Stimulated activated CD4-positive, alpha-beta T cell treated with anti-CD3 and anti-CD28 coated beads, TNF-alpha, amount 100 ng/mL, for 4 hours (primary cell): ENCODE results near the gene PLEKHG5.

Experiments used
- DNase-seq, 3 experiments: peaks; one replicate each; pipeline ENCODE4 v3.0.0-alpha.2; 2020; ENCODE audit warnings: low read depth in 3 of 3

PLEKHG5 gene, protein sequence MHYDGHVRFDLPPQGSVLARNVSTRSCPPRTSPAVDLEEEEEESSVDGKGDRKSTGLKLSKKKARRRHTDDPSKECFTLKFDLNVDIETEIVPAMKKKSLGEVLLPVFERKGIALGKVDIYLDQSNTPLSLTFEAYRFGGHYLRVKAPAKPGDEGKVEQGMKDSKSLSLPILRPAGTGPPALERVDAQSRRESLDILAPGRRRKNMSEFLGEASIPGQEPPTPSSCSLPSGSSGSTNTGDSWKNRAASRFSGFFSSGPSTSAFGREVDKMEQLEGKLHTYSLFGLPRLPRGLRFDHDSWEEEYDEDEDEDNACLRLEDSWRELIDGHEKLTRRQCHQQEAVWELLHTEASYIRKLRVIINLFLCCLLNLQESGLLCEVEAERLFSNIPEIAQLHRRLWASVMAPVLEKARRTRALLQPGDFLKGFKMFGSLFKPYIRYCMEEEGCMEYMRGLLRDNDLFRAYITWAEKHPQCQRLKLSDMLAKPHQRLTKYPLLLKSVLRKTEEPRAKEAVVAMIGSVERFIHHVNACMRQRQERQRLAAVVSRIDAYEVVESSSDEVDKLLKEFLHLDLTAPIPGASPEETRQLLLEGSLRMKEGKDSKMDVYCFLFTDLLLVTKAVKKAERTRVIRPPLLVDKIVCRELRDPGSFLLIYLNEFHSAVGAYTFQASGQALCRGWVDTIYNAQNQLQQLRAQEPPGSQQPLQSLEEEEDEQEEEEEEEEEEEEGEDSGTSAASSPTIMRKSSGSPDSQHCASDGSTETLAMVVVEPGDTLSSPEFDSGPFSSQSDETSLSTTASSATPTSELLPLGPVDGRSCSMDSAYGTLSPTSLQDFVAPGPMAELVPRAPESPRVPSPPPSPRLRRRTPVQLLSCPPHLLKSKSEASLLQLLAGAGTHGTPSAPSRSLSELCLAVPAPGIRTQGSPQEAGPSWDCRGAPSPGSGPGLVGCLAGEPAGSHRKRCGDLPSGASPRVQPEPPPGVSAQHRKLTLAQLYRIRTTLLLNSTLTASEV

DNA sequence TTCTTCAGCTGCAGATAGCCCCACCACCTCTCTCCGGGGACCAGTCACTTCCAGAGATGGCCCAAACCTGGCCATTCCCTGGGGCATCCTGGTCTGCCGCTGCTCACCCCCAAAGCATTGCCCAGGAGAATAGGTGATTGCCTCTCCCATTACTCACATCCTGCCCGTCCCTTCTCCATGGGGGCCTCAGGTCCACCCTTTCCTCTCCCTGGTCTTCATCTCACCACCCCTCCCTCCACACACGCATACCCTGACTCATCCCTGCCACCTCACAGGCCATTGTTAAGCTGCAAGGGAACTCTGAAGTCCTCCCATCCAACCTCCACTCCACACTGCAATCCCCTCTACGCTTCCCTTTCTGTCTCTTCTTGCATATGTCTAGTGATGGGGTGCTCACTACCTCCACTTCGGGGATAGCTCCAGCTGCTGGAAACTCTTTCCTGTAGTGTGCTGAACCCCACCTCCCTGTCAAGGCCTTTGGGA is at the start of gene PLEKHG5:
Gene PLEKHG5, minus strand, starts transcription at position 188 of the 483 bp plus-strand sequence. CDS start 14,096 bp downstream, outside the sequence.
- no peak for DNase-seq

DNA sequence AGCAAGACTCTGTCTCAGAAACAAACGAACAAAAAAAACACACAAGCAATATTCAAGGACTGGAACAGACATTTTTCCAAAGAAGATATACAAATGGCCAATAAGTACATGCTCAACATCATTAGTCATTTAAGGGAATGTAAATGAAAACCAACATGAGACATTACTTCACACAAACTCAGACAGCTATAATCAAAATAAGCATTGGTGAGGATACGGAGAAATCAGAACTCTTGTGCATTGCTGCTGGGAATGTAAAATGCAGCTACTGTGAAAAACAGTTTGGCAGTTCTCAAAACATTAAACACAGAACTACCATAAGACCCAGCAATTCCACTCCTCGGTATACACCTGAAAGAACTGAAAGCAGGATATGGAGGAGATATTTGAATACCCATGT is 47.5 kb upstream of the PLEKHG5 start:
- no peak for DNase-seq

DNA sequence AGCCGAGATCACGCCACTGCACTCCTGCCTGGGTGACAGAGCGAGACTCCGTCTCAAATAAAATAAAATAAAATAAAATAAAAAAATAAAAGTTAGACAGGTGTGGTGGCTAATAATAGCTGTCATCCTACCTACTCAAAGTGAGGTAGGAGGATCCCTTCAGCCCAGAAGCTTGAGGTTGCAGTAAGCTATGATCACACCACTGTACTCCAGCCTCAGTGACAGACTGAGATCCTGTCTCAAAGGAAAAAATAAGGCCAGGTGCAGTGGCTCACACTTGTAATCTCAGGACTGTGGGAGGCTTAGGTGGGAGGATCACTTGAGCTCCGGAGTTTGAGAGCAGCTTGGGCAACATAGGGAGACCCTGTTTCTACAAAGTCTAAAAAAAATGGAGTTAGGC is 44.8 kb upstream of the PLEKHG5 start:
- no peak for DNase-seq

- DNase-seq, result no peak
These were observed 43.7 kb upstream of the PLEKHG5 start for GRCh38 chr1:6535214-6535613.

DNA sequence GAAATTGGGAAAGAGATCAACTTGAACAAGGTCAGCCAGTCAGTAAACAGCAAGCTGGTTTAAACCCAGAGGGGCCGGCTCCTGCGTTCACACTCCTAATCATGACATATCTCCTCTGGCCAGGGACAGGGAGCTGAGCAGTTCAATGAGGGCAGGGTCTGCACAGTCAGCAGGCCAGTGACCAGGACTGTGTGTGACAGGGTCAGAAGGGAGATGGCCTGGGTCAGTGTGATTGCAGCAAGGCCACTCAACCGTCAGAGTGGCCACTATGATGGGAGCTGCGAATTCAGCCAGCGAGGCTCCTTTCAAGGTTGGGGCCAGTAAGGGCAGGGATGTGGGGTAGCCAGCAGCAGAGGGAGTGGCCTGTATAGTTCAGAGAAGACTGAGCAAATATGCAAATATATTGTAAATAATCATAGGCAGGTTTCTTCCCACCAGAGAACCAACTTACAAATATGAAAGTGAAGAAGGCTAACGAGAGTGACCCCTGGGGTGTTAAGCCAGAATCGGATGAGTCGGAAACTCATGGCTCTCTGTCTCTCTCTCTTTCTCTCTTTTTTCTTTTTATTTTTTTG is 42.9 kb upstream of the PLEKHG5 start:
- DNase-seq, result no peak

GRCh38 chr1:6531996-6532395 is 40.5 kb upstream of the PLEKHG5 start:
- no peak for DNase-seq

- no peak for DNase-seq
These were observed 39.2 kb upstream of the PLEKHG5 start for GRCh38 chr1:6530504-6531160.

DNA sequence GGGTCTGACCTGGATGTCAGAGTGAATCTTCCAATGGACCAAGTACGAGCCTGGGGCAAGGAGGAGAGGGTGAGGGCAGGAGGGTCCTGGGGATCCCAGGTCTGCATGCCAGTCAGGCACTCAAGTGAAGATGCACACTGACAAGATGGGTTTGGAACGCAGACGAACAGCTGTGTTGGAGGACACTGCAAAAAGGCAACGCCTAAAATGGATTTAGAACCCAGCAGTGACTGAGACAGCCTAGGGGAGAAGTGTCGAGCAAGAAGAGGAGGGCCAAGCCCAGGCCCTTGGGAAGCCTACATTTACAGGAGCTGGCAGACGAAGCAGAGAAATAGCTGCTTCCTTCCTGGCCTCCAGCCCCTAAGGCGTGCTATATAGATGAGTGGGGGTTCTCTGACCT is 37.0 kb upstream of the PLEKHG5 start:
- DNase-seq, result no peak

GRCh38 chr1:6526316-6526715 is 34.8 kb upstream of the PLEKHG5 start:
- DNase-seq, result no peak

- DNase-seq, result no peak
These were observed 32.1 kb upstream of the PLEKHG5 start for GRCh38 chr1:6523566-6523965.

GRCh38 chr1:6521536-6521935 is 30.1 kb upstream of the PLEKHG5 start:
- DNase-seq, result no peak

DNA sequence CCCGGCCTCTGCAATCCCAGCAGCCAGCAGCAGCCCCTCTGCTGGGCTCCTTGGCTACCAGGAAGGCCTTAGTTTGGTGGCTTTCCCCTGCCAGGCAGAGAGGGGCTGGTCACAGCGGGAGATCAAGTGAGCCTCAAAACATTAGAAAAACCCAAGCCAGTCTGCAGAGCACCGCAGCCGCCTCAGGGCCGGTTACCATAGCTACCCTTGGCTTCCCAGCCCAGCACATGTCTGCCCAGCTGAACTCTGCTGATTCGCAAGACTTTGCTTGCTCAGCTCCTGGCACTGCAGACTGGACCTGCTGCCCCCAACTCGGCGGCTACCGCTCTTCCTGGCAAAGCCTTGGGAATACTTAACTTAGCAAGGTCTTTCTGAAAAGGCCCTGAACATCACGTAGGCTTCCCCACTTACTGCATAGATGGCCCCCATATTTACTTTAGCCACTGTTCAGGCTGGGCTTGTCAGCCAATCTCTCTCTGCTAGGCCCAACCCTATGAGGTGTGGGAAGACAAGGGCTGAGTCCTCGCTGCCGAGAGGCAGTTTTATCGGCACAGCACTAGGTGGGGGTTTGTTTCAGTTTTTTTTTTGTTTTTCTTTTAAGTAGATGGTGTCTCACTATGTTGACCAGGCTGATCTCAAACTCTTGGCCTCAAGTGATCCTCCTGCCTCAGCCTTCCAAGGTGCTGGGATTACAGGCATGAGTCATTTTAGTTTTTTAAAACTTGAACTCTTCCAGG is 28.6 kb upstream of the PLEKHG5 start:
- DNase-seq, result no peak

DNA sequence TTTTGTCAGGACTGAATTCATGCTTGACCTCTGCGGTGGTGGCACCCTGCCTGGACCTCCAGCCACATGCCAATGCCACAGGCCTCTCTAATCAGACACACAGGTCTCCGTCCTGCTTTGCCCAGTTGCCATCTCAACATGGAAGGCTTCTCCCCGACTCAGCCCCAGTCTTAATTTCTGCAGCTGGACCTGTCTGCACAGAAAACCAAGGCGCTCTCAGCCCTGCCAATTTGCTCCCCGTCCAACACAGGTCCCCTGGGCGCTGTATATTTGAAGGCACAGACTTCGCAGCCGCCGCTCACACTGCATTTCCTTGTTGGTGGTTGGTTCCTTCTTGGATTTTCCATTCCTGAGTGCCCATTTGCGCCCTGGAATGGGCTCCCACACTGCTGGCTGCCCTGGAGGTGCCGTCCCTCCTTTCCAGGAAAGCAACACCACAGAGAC is 28.0 kb upstream of the PLEKHG5 start:
- no peak for DNase-seq

- no peak for DNase-seq
These were observed 26.0 kb upstream of the PLEKHG5 start for GRCh38 chr1:6517435-6517851.

- DNase-seq, result no peak
These were observed 24.3 kb upstream of the PLEKHG5 start for GRCh38 chr1:6515771-6516170.

DNA sequence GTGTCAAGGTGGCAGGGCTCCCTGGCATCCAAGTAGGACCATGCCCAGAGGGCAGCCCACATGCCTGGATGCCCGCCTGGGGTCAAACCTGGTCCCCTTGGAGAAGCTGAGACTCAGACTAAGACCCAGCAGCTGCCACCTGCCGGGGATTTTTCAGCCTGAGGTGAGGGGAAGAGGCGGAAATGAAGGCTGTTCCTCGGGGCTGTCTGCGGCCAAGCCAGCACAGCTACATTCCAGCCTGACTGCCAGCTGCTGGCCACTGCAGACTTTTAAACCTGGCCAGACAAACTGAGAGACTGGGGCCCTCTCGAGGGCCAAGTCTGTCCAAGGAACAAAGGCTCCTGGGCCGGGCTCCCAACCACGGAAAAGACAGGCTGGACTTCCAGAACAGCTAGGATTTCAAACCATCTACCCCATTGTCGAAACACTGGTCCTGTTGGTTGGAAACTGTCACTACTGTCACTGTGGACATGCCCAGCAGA is 21.9 kb upstream of the PLEKHG5 start:
- DNase-seq, result no peak

GRCh38 chr1:6512908-6513280 is 21.4 kb upstream of the PLEKHG5 start:
- no peak for DNase-seq

DNA sequence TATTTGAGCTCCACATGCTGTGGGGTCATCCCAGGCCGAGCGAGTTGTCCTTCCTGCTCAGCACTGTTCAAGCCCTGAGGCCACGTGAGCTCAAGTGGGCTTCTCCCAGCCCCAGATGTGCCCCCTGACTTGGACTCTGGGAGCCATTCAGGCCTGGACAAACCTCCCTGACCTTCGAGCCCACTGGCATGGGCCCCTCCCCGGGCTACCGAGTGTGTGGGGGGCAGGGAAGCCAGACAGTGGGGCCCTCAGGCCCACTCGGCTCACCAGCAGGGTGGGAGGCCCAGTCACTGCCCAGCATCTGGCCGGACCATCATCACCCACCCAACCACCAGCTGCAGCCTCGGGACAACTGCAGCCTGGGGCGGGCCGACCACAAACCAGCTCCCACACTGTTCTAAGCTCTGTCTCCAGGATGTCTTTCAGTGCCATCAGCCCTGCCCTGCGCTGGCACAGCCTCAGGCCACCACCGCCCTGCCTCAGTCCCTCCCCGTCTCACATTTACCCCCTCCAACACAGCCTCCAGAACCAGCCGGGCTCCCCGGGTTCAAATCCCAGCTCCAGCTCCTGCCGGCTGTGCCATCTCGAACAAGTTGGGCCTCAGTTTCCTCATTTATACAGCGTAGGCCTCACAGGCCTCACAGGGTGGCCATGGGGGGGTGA is 20.9 kb upstream of the PLEKHG5 start:
- DNase-seq, result no peak

GRCh38 chr1:6511561-6512244 is 20.2 kb upstream of the PLEKHG5 start:
- no peak for DNase-seq

GRCh38 chr1:6511056-6511455 is 19.6 kb upstream of the PLEKHG5 start:
- no peak for DNase-seq
